PC-3 (cell line): ENCODE measurements around the gene ALG5.

Source experiments
- CTCF ChIP-seq: fragments of 300-600 bp; sonication (generic); conservative IDR thresholded peaks from 2 replicates; pipeline ENCODE4 v1.5.1; 2017; ENCODE audit warnings: antibody characterized with exemption, low read depth, mild to moderate bottlenecking, low read length
- EZH2 ChIP-seq: fragments of 300-600 bp; sonication (generic); IDR thresholded peaks from one replicate; pipeline ENCODE4 v1.6.1; 2017; ENCODE audit warnings: antibody characterized with exemption, mild to moderate bottlenecking, low read length; ENCODE audit not compliant: unreplicated experiment
- EZH2phosphoT487 ChIP-seq: fragments of 300-600 bp; sonication (generic); IDR thresholded peaks from 2 replicates; pipeline ENCODE4 v1.6.1; 2018; ENCODE audit warnings: mild to moderate bottlenecking, antibody characterized with exemption, low read length, borderline replicate concordance

- TF ChIP-seq CTCF (no peak), EZH2phosphoT487 (no peak), EZH2 (no peak)
These were observed 12.5 kb downstream of the ALG5 start for GRCh38 chr13:36986462-36987240.
